CD4-positive, alpha-beta T cell treated with Interferon gamma for 1 hour (primary cell): ENCODE data around the gene TSN.
"Not testable (repeated sequence)": the region's sequence is repeated elsewhere in the genome, so short reads cannot be mapped to it uniquely, and the experiment has no call there.

Experiments used
- DNase-seq: peaks from one replicate; pipeline ENCODE4 v3.0.0-alpha.2; 2020

TSN gene

DNA sequence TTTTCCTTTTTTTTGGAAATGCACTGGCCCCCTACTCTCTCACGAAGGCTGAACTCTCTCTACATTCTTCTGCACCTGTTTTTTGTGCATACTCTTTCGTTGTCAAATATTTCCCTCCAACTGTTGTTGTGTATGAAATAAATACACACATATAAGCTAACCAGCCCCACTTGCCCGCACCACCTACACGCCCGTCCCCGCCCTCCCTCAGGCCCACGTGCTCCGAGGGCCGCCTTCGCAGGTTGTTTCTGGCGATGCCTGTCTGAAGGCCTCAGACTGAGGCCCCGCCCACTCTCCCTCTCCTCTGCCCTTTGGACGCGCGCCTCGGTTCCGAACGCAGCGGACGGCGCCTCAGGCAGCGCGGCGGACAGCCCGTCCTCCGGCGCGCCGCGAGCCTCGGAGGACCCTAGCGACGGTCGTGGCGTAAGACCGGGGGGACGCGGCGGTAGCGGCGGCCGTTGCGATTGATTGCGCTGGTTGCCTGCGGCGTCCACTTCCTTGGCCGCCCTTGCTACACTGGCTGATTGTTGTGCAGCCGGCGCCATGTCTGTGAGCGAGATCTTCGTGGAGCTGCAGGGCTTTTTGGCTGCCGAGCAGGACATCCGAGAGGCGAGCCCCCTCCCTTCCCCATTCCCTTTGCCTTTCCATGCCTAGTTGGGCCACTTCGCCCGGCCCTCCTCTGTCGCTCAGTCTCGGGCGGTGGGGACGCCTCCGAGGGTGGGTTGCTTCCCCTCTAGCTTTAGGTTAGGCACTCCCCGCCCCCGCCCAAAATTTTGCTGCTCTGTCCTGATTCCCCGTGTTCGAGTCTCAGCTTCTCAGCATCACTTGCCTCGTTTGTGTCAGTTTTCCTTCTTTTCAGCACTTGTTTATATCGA is at the start of gene TSN:
Gene TSN (plus strand): TSS at position 415 of the 875 bp plus-strand sequence. CDS start 129 bp downstream, at position 544.
- peak; percentile 97 for DNase-seq

DNA sequence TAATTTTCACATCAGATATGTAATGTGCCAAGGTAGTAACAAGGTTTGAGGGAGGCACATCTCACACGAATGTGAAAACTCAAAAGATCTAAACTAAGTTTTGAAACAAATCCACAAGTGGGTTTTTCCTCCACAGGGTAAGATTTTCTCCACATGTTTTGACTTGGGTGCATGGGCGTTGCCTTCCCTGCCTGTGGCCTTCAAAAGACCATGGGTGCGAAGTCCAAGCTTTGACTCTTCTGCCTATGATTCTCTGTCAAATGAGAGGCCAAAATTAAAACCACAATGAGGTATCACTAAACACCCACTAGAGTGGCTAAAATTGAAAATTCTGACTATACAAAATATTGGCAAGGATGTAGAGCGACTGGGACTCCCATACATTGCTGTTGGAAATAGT is 49.5 kb upstream of the TSN start:
- DNase-seq, result no peak

DNA sequence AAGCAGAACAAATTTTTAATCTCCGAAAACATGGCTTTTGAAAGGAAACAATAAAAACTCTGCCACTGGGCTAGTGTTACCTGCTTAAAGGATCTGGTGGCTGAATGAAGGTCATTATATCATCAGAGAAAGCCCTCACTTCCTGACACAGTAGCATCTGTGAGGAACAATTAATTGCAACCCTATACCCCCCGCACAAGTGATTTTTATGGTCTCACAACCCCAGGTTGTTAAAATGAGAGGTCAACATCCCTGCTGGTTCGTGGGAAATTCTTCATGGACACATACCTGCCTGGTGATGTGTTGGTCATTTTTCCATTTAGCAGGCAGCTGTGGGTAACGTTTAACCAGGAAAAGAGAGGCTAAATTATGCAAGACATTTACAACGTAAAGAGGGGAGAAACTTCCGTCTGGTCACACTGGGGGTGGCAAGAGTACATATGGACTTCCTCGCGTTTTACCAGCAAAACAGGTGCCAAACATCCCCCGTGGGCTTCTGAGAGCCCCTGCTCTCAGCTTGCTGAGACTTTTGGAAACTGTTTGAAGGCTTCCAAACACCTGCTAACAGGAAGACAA is 48.0 kb upstream of the TSN start:
- DNase-seq, result no peak

DNA sequence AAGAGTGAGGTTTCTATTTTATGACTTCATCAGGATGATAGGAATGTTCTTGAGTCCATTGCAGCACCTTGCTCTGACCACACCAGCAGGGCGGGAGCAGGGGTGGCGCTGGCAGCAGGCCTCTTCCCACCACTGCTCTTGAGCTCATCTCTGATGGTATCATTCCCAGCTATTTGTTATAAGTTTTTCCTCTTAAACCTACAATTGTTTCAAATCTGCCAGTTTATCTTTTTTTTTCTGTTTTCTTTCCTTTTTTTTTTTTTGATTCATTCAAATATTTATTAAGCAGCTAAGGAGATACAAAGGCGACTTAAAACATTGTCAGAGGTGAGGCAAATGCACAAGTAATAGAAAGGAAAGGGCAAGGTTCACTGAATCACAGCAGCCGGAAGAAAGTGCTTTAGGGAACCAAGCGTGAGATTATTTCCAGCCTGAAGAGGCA is 47.5 kb upstream of the TSN start:
- DNase-seq, result no peak

DNA sequence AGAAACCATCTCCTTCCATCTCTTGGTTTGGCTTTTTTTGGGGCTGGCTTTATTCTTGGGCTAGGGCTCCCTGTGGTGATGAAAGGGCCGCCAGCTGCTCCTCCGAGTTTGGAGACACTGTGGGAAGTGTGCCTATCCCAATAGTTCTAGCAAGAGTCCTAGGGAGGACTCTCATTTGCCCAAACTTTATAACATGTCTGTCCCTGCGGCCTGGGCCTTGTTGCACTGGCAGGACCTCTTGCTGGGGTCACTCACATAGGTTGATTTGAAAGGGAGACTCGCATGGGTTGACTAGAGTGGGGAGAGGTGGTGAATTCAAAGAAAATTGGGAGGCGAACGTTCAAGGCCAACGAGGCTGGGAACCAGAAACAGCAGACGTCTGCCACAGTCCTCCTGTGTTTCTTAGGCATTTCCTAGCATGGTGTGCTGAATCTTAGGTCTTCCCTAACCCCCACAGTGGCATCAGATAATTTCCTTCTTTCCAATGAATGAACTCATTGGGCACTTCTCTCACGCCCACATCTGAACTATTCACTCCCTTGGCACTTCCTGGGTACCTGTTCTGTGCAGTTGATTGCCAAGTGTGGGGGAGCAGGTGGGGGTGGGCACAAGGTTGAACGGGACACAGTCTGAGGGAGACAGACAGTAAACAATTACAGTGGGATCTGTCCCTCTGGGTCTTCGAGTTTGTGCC is 45.5 kb upstream of the TSN start:
- no peak for DNase-seq

DNA sequence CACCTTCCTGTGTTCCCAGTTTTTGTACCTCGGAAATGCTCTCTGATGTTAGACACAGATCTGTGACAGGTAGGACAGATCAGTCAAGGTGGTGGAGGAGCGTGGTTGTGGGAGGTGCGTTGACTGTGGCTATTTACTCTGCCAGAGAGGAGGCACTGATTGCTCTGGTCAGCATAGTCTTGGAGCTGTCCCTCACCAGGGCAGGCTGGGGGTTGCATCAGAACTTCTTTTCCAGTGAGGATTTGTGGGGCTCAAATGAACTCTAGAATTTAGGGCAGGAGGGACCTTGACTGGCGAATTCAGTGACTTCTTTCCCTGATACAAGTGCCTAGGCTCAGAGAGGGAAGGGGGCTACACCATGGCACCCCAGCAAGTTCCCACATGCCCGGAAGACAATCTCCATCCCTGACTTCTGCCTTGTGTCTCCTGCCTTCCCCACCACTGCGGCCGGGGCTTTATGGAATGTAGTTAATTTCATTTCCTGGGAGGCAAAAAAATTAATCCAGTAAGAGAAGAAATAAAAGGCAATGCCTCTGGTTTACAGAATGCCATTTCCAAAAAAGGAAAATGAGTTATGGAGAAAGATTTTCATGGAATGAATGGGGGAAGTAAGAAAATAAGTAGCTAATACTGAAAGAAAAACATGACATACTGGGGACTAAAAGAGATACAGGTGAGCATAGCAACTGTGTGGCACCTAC is 44.8 kb upstream of the TSN start:
- no peak for DNase-seq

DNA sequence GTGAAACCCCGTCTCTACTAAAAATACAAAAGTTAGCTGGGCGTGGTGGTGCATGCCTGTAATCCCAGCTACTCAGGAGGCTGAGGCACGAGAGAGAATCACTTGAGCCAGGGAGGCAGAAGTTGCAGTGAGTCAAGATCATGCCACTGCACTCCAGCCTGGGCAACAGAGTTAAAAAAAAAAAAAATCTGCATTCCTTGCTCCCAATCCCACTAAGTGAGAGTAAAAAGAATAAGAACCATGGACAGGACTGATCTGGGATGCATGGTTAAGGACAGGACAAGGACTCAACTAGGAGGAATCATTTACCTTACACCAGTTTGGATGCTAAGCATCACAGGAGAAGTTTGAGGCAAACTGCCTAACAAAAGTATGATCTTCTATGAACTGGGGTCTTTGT is 44.0 kb upstream of the TSN start:
- not testable (repeated sequence) for DNase-seq

DNA sequence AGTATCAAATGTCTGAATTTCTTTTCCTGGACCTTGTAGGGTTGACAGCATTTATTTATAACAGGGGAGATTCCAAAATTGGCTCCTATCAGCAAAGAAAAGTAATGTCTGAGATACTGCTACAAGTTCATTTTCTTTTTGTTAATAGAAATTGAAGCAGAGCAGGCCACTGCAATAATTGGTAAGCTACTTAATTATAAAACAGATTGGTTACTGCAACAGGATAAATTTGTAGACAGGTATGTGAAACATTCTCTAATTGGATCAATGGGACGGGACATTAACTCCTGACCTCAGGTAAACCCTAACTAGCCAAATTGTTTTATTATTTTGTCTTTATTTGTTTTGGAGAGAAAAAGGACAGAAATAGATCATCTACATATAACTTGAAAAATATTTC is 39.3 kb upstream of the TSN start:
- no peak for DNase-seq

DNA sequence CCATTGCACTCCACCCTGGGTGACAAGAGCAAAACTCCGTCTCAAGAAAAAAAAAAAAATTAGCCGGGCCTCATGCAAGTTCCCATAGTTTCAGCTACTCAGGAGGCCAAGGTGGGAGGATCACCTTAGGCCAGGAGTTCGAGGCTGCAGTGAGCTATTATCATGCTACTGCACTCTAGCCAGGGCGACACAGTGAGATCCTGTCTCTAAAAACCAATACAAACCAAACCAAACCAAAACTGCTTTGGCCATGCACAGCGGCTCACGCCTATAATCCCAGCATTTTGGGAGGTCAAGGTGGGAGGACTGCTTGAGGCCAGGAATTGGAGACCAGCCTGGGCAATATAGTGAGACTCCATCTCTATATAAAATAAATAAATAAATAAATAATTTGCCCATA is 37.9 kb upstream of the TSN start:
- DNase-seq, result no peak

DNA sequence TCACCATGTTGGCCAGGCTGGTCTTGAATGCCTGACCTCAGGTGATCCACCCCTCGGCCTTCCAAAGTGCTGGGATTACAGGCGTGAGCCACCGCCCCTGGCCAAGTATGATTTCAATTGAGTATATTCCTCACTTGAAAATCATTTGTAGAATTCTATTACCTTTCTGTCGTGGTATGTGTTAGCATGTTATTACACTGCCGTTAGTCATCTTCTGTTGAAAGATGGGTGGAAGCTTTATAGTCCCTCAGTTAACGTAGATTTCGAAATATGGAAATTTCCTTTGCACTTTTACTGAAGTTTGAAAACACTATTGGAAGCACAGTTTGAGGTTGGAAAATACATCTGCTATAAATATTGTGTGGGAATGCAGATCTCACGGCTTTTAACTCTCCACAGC is 33.5 kb upstream of the TSN start:
- no peak for DNase-seq

DNA sequence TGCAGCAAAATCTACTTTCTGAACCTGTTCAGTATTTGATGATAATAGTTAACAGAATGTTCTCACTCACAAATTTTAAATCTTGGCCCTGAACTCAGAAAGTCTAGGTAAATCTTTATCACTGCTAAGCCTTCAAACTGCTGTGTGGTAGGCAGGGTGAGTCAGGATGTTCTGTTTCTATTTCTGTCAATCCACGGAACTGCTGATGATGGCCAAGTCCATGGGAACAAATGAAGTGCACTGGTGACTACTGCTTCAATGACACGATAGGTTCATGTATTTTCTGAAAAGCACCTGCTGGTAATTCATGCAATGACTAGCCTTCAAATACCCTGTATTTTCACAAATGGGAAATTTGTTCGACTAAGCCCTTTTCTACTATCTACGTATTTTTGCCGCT is 33.0 kb upstream of the TSN start:
- no peak for DNase-seq

DNA sequence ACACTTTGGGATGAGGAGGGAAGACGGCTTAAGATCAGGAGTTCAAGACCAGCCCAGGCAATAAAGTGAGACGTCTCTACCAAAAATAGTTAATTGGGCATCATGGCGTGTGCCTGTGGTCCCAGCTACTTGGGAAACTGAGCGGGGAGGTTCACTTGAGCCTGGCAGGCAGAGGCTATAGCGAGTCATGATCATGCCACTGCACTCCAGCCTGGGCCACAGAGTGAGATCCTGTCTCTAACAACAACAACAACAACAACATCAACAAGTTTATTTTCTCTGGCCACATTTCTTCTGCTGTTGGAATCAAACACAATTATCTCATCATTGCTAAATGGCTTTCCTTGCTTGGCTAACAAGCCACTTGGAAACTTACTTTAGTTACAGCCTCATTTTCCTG is 32.1 kb upstream of the TSN start:
- DNase-seq, result no peak

DNA sequence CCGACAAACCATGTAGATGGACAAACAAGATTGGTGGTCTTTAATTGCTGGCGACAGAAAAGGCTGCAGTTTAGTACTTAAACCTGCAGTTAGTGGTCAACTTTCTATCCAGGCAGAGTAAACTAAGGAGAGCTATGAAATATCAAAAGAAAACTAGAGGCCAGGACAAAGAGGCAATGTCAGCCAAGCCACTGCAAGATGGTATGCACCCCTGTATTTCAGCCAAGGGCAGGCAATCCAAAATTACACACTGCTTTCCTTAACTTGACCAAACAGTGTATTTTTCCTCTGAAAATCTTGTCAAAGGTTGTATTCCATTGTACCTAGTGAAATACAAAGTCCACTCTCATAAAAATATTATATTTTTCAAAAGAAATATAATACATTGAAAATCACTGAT is 28.1 kb upstream of the TSN start:
- DNase-seq, result no peak

DNA sequence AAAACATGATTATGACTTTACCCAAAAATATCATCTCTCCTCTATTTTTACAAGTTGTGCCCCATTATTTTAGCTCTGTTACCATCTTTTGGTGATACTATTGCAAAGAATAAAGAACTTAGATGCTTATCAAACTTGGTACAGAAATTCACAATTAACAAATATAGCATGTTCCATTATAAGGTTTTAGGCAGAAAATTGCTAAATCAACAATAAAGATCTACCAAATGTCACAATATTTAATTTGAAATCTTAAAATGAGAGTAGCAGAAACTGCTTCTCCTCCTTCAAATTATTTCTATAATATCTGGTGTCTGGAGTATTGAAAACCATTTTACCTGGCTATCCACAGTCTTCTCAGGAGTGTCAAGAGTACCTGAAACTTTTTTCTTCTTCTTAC is 27.5 kb upstream of the TSN start:
- DNase-seq, result no peak

DNA sequence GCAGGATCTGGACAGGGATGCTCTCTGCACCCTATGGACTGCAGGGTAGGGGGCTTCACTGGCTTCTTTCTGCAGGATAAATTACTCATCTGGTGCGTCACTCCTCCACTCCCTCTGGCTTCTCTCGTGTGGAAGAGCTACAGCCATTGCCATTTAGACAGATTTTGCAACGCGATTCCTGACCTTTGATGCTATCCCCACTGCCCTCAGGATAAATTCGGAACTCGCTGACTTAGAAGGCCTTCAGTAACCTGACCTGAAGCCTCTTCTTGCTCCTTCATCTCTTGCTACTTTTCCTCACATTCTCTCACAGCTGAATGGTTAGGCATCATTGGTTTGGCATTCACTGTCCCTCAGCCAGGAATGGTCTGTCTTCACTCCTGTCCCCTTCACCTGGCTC is 24.1 kb upstream of the TSN start:
- no peak for DNase-seq

DNA sequence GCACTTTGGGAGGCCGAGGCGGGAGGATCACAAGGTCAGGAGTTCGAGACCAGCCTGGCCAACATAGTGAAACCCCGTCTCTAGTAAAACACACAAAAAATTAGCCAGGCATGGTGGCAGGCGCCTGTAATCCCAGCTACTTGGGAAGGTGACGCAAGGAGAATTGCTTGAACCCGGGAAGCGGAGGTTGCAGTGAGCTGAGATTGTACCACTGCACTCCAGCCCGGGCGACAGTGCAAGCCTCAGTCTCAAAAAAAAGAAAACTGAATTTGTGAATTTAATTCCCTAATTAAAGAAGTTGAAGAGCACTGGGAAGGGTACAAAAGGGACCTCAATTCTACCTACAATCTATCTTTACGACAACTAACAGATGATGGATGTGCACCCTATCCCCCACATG is 20.9 kb upstream of the TSN start:
- not testable (repeated sequence) for DNase-seq

DNA sequence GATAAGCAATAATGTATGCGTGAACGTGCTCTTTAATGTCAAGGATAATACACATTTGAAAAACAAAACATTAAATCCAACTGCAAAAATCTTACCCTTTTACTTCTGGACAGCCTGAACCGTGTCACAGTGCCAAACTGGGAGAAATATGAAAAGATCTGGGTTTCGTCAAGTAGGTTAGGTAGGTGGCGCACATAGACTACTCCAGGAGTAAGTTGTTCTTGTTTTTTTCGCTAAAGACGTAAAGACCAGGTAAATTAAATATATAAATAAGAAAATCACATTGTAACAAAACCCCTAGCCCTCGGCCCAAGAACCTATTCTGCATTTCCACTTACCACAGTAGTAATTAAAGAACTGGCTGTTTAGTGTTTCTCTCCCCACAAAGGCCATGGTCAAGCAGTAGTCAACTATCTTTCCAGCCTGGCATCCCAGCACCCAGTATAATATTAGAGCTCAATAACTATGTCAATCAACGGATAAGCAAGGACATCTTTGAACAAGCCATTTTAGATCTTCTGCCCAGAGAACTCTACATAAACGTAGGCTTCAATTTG is 19.9 kb upstream of the TSN start:
- DNase-seq, result no peak

DNA sequence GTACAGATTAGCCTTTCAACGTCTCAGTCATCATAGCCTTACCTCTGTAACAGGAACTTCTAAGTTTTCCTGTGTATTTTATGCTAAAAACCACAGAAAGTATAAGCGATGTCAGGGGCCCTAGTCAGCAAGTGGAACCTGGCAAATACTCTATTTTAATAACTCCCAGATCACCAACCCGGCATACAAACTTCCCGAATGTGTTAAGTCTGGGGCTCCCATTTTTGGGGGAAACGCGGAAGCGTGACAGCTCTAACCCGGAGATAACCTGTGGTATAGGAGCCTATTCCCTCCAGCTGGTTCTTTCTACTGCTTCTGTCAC is 19.4 kb upstream of the TSN start:
- DNase-seq, result no peak

DNA sequence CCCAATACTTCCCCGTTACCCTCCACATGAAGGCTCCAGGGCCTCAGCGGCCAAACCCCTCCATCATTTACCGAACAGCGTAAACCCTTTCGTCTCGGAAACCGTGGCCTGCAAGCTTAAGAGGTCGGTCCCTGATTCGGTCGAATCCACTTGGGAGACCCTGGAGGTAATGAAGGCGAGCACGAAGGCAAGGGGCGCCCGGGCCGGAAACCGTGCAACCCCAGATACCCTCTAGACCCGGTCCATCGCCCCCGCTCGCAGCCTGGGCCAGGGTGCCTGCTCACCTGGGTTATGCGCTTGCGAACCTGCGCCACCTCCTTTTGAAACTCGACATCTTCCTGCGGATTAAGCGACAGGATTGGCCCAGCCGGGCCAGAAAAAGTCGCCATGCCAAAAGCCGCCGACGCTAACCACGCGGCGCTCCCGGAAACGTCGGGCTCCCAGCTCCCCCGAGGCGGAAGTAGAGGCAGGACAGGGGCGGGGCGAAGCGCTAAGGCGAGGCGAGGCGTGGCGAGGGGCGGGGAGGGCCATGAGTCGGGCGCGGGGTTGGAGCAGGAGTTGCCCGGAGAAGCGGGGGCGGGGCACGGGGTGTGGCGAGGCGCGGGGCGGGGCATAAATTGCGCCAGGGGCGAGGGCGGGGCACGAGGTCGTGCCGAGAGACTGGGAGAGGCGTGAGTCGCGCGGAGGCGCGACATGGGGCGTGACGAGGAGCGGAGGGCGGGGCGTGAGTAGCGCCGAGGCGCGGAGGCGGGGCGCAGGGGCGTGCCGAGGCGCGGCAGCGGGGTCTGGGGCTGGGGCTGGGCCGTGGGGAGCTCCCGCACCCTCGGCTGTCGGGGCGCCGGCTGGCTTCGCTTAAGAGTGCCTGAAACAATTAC is 18.8 kb upstream of the TSN start, which contains the start of gene NIFK:
Gene NIFK (minus strand): TSS at position 414 of the 875 bp plus-strand sequence. CDS start 25 bp downstream, at position 389.
- DNase-seq, result peak; percentile 99

DNA sequence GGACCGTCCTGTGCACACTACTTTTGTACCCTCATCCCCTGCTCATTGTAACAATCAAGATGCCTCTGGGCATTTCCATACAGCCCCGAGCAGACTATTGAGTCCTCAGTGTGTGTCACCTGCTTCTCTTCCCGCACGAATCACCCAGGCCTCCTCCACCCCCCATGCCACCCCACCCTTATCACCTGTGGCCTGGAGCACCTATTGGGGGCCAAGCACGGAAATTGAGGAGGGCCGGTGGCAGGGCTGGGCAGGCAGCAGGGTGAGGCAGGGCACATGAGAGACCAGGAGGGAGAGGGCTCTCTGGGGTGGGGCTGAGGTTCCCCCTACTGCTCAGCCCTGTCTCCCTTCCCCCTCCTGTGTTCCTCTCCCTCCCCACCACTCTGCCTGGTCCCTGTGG is 14.5 kb upstream of the TSN start:
- no peak for DNase-seq

DNA sequence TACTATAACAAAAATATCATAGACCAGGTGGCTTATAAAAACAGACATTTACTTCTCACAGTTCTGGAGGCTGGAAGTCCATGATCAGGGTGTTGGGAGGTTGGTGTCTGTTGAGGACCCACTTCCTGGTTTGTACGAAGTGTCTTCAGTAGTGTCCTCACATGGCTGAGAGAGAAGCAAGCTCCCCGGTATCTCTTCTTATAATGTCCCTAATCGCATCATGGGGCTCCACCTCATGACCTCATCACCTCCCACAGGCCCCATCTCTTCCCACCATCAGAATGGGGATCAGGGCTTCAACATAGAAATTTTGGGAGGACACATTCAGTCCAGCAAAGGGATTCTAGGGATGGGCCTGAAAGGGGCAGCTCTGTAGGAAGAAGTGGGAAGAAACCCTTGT is 14.0 kb upstream of the TSN start:
- DNase-seq, result no peak

DNA sequence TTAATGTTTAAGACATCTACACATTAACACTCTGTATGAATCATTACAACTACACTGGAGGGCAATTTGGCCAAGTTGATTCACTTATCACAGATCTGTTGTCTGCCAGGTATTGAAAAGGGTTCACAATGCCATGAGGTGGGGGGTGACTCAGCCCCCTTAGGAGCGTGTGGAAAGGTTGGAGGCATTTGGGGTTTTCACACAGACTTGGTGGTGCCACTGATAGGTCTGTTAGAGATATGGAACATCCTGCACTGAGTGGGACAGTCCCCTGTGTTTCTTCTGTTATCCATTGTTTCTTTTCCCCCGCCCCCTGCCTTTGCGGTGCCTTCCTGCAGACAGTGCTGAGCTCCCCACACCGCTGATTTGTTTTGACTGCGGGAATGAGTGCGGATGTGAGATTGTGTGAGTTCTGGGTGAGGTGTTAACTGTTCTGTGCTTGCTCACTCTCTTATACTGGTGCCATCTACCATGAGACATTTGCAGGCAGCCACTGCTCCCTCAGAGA is 9.3 kb upstream of the TSN start:
- DNase-seq, result no peak
